Breast epithelium (tissue), 3 donors: ENCODE measurements around the gene ABCA6.

ENCODE experiments used
- POLR2A ChIP-seq: fragments of 450-650 bp; IDR thresholded peaks from one replicate; pipeline ENCODE4 v1.6.1; 2016; ENCODE audit warnings: antibody characterized with exemption, mild to moderate bottlenecking, moderate library complexity
- POLR2AphosphoS5 ChIP-seq, 3 donors: sonication (generic); formaldehyde crosslinking; IDR thresholded peaks; one replicate each; pipeline ENCODE4 v1.6.1; 2017; ENCODE audit warnings: antibody characterized with exemption in 3 of 3
- TF ChIP-seq, protein P1 (sequence below), 3 donors: fragments of 450-650 bp; IDR thresholded peaks; one replicate each; pipeline ENCODE4 v1.5.1; 2016 to 2017; ENCODE audit warnings: antibody characterized with exemption in 3 of 3, mild to moderate bottlenecking in 3 of 3, moderate library complexity in 3 of 3

DNA sequence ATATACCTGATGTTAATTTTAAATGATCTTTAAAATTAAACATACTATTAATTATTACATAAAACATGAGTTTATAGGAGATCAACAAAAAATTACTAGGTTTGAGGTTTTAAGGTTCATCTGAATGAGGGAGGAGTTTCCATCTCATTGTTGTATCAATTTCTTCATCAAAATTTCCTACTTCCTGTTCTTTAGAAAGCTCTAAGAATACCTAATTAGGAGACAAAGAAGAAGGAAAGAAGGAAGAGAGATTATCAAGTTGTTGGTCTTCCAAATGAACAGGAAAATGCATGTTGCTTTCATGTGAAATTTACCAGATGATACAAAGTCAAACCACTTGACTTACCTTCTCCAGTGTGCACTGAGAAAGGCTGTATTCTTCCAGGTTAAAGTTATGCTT lies 62.8 kb downstream of the ABCA6 start:
- TF ChIP-seq, protein P1, sequence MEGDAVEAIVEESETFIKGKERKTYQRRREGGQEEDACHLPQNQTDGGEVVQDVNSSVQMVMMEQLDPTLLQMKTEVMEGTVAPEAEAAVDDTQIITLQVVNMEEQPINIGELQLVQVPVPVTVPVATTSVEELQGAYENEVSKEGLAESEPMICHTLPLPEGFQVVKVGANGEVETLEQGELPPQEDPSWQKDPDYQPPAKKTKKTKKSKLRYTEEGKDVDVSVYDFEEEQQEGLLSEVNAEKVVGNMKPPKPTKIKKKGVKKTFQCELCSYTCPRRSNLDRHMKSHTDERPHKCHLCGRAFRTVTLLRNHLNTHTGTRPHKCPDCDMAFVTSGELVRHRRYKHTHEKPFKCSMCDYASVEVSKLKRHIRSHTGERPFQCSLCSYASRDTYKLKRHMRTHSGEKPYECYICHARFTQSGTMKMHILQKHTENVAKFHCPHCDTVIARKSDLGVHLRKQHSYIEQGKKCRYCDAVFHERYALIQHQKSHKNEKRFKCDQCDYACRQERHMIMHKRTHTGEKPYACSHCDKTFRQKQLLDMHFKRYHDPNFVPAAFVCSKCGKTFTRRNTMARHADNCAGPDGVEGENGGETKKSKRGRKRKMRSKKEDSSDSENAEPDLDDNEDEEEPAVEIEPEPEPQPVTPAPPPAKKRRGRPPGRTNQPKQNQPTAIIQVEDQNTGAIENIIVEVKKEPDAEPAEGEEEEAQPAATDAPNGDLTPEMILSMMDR (IDR thresholded peaks at IDR 0.05), result no peak
- TF ChIP-seq POLR2A (no peak), POLR2AphosphoS5 (IDR thresholded peaks at IDR 0.05) (no peak)
